ENCODE results near the gene TRAF1. TPM values are rescaled to one million over a fixed set of nuclear protein-coding genes. Genes with fewer than 3 reads are reported as not detected.

Gene TRAF1
- total RNA-seq, 1 experiment from 2014 or later = 1.4 TPM

DNA sequence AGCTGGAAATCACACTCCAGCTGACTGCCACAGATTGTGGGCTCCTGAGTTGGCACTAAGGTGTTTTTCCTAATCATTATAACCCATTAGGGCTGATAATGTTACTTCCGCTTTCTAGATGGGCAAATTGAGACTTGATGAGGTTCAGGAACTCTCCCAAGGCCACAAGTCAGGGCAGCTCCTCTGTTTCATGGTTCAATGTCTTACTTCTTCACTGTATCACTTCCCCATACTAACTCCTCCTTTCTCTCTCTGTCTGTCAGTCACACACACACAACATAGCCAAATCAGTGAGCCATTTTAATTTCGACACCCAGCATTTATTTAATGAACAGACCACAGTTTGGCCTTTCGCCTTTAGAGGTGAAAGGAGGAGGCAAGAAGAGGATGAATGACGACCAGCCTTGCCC, 17.8 kb upstream of the TRAF1 start:
- Mint-ChIP-seq H3K9me3 (no peaks in the 10 kb centered on the region), H3K4me3 (no peak overlapping the region), H3K4me1 (peaks cover 30 to 33% of the 10 kb centered on the region in 2 experiments), H3K27me3 (ENCODE audit: low read depth) (no peaks in the 10 kb centered on the region), H3K36me3 (ENCODE audit: insufficient read depth in 1 of 3, low read depth in 3 of 3) (no peaks in the 10 kb centered on the region), H3K27ac (no peak overlapping the region)
- no peak overlapping the region for H2BK120ac ChIP-seq (ENCODE audit: low read depth, low read length, poor library complexity, severe bottlenecking)
- H2BK15ac ChIP-seq (ENCODE audit: low read depth, low read length) = no peak overlapping the region
- no peaks in the 10 kb centered on the region for H3K79me1 ChIP-seq (ENCODE audit: insufficient read depth, low read depth, low read length, poor library complexity, severe bottlenecking)
- H3K79me2 ChIP-seq (ENCODE audit: insufficient read depth, low read length) = no peaks in the 10 kb centered on the region
- DNase-seq = no peak
- H4K91ac ChIP-seq (ENCODE audit: insufficient read length, low read depth, low read length) = no peak overlapping the region
- no peaks in the 10 kb centered on the region for H3K23me2 ChIP-seq (ENCODE audit: insufficient read length, low read depth, low read length, poor library complexity, severe bottlenecking)
- no peak overlapping the region for H2AFZ ChIP-seq (ENCODE audit: low read length)
- no peak overlapping the region for H2BK5ac ChIP-seq (ENCODE audit: insufficient read length, low read length)
- no peaks in the 10 kb centered on the region; the same call in 1 of the 2 replicates for H3K4me1 ChIP-seq (ENCODE audit: insufficient read depth, low read length)
- no peak overlapping the region for H2AK5ac ChIP-seq (ENCODE audit: insufficient read length, low read length)
- H3K27ac ChIP-seq (ENCODE audit: insufficient read length, low read depth, low read length) = no peak overlapping the region
- TF ChIP-seq, protein P1, sequence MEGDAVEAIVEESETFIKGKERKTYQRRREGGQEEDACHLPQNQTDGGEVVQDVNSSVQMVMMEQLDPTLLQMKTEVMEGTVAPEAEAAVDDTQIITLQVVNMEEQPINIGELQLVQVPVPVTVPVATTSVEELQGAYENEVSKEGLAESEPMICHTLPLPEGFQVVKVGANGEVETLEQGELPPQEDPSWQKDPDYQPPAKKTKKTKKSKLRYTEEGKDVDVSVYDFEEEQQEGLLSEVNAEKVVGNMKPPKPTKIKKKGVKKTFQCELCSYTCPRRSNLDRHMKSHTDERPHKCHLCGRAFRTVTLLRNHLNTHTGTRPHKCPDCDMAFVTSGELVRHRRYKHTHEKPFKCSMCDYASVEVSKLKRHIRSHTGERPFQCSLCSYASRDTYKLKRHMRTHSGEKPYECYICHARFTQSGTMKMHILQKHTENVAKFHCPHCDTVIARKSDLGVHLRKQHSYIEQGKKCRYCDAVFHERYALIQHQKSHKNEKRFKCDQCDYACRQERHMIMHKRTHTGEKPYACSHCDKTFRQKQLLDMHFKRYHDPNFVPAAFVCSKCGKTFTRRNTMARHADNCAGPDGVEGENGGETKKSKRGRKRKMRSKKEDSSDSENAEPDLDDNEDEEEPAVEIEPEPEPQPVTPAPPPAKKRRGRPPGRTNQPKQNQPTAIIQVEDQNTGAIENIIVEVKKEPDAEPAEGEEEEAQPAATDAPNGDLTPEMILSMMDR (conservative IDR thresholded peaks at IDR 0.05) = no peak
- no CpG with 5 or more reads among the region's 4 CpGs for WGBS (ENCODE audit: extremely low coverage, insufficient read length, low lambda C conversion rate)
- no peak overlapping the region for H3K4me2 ChIP-seq (ENCODE audit: insufficient read depth, insufficient read length, low read length)
- no peak overlapping the region for H2BK20ac ChIP-seq (ENCODE audit: low read depth, low read length, poor library complexity, severe bottlenecking)
- no peaks in the 10 kb centered on the region for H3K9me3 ChIP-seq (ENCODE audit: control insufficient read depth, low read depth, low read length)
- no peak overlapping the region for H3K56ac ChIP-seq (ENCODE audit: insufficient read length, low read depth, low read length)
- H3K27me3 ChIP-seq (ENCODE audit: insufficient read depth, low read length) = no peaks in the 10 kb centered on the region
- H4K8ac ChIP-seq (replicated peaks; ENCODE audit: insufficient read length, low read depth, low read length) = no peak overlapping the region
- no peak overlapping the region for H3K14ac ChIP-seq (ENCODE audit: insufficient read depth, low read length)
- H3K23ac ChIP-seq (ENCODE audit: insufficient read length, low read depth, low read length) = no peak overlapping the region
- no peak overlapping the region for H3K9ac ChIP-seq (ENCODE audit: extremely low read depth, insufficient read length, low read length)
- H4K5ac ChIP-seq (ENCODE audit: insufficient read length, low read depth, low read length) = no peak overlapping the region
- H3T11ph ChIP-seq (ENCODE audit: low read length) = no peak overlapping the region
- no peak overlapping the region for H2BK12ac ChIP-seq (ENCODE audit: insufficient read length, low read depth, low read length)
- no peak overlapping the region for H3K4ac ChIP-seq (ENCODE audit: low read depth, low read length)
- no peak overlapping the region for H3K18ac ChIP-seq (ENCODE audit: insufficient read length, low read depth, low read length)
- H4K20me1 ChIP-seq (ENCODE audit: control insufficient read depth, insufficient read depth, insufficient read length) = no peaks in the 10 kb centered on the region
